Body of pancreas (tissue), 4 donors: Measurements from ENCODE around the gene NCL. TPM values are rescaled to one million over a fixed set of nuclear protein-coding genes. Genes with fewer than 3 reads are reported as not detected.

Experiments used
- ATAC-seq: fragments of 150-250 bp; one replicate; pipeline ENCODE4 v1.9.1; 2016
- DNase-seq, 4 donors: peaks; one replicate each; pipeline ENCODE4 v3.0.0-alpha.2; 2019
- H3K27ac ChIP-seq, 4 donors: fragments of 200-600 bp; sonication (generic); 1 replicate in 3 of 4; 2 replicates in 1 of 4; pipeline versions ENCODE4 v1.5.1 to v1.6.1; 2016 to 2019; ENCODE audit warnings: mild to moderate bottlenecking in 1 of 4, mixed read lengths in 1 of 4, moderate library complexity in 1 of 4
- H3K27me3 ChIP-seq, 2 donors: fragments of 200-600 bp; sonication (generic); one replicate each; pipeline ENCODE4 v1.6.0; 2016; ENCODE audit warnings: mild to moderate bottlenecking in 1 of 2
- H3K36me3 ChIP-seq, 2 donors: fragments of 200-600 bp; sonication (generic); replicated peaks in 1 of 2; 2 replicates each; pipeline ENCODE4 v1.5.1; 2016; ENCODE audit warnings: low read depth in 2 of 2; ENCODE audit not compliant: insufficient read depth in 1 of 2
- H3K4me1 ChIP-seq: fragments of 200-600 bp; sonication (generic); one replicate; pipeline ENCODE4 v1.6.0; 2016
- H3K4me3 ChIP-seq, 2 donors: fragments of 200-600 bp; sonication (generic); 1 replicate in 1 of 2; 2 replicates in 1 of 2; pipeline ENCODE4 v1.5.1; 2016 to 2019
- H3K9me3 ChIP-seq, 3 donors: fragments of 200-600 bp; sonication (generic); 1 replicate in 2 of 3; 2 replicates in 1 of 3; pipeline ENCODE4 v1.5.1; 2016
- POLR2A ChIP-seq, 3 donors: fragments of 450-650 bp; IDR thresholded peaks; one replicate each; pipeline ENCODE4 v1.6.1; 2016; ENCODE audit warnings: antibody characterized with exemption in 3 of 3, mild to moderate bottlenecking in 2 of 3
- WGBS, 2 donors: methylation state at CpG; one replicate each; pipeline ENCODE4 v1.1.5; 2017; 5-methylcytosine and 5-hydroxymethylcytosine counted together
- intact Hi-C: fragments of 100-400 bp; cut with DNase I; formaldehyde crosslinking; loops from one replicate; pipeline ENCODE4 v1.15.1; 2023
- total RNA-seq, 2 donors: library from RNA; depleted of rRNA; stranded (reverse); fragments of >200 nt; gene quantifications; one replicate each; pipeline ENCODE4 v1.1.0, GENCODE V29; 2016
- TF ChIP-seq, protein P1 (sequence below), 7 experiments: fragments of 450-650 bp in 4 of 7; fragments of 200-600 bp in 3 of 7; sonication (generic) in 3 of 7; IDR thresholded peaks; one replicate each; pipeline ENCODE4 v1.5.1; 2016 to 2019; ENCODE audit warnings: antibody characterized with exemption in 7 of 7

The NCL gene
- total RNA-seq, 2 donors from 2014 or later = 108 to 159 TPM

DNA sequence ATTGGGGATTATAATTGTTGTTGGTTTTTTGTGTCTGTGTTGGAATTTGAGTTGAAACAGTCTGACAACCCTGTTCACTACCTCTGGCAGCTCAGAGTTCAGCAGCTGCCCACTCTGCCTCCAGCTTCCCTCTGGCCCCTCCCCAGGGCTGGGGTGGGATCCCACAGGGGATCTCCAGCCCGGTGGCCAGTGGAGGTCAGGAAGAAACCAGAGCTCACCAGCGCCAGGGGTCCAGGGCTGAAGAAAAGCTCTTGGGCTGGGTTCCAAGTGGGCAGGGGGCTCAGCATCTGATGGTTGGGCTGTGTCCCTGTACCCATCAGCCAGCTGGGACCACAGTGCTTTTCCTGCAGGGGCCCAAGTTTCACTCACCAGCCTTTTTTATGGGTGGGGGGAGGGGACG is 16.5 kb upstream of the NCL start:
- Histone ChIP-seq H3K9me3 (no peaks in the 10 kb centered on the region), H3K27ac (no peak overlapping the region), H3K4me3 (no peak overlapping the region), H3K4me1 (no peaks in the 10 kb centered on the region), H3K27me3 (no peaks in the 10 kb centered on the region), H3K36me3 (no peaks in the 10 kb centered on the region)
- WGBS, 2 donors = 76% methylated on average over 3 of the region's 3 CpGs; no CpG with 5 or more reads in 1 of the 2 donors
- no peak for DNase-seq
- ATAC-seq = no peak
- intact Hi-C loops = loop anchor here (5.0 kb wide), 1 partner anchor 77 kb away; no protein-coding TSS in a partner anchor
- TF ChIP-seq, protein P1, sequence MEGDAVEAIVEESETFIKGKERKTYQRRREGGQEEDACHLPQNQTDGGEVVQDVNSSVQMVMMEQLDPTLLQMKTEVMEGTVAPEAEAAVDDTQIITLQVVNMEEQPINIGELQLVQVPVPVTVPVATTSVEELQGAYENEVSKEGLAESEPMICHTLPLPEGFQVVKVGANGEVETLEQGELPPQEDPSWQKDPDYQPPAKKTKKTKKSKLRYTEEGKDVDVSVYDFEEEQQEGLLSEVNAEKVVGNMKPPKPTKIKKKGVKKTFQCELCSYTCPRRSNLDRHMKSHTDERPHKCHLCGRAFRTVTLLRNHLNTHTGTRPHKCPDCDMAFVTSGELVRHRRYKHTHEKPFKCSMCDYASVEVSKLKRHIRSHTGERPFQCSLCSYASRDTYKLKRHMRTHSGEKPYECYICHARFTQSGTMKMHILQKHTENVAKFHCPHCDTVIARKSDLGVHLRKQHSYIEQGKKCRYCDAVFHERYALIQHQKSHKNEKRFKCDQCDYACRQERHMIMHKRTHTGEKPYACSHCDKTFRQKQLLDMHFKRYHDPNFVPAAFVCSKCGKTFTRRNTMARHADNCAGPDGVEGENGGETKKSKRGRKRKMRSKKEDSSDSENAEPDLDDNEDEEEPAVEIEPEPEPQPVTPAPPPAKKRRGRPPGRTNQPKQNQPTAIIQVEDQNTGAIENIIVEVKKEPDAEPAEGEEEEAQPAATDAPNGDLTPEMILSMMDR (IDR thresholded peaks at IDR 0.05) = no peak
- no peak for TF ChIP-seq POLR2A (IDR thresholded peaks at IDR 0.05)

- TF ChIP-seq, protein P1 (IDR thresholded peaks at IDR 0.05) = no peak
- TF ChIP-seq POLR2A (IDR thresholded peaks at IDR 0.05) = no peak
- H3K4me3 ChIP-seq = no peak overlapping the region
- WGBS, 2 donors = 85 to 89% methylated on average over 9 of the region's 9 CpGs
Observed at GRCh38 chr2:231479455-231479854, 15.2 kb upstream of the NCL start.

GRCh38 chr2:231476920-231477319 is 12.6 kb upstream of the NCL start:
- no peak overlapping the region for H3K27ac ChIP-seq
- no peaks in the 10 kb centered on the region for H3K27me3 ChIP-seq
- no peaks in the 10 kb centered on the region for H3K36me3 ChIP-seq
- TF ChIP-seq, protein P1 (IDR thresholded peaks at IDR 0.05) = no peak
- H3K9me3 ChIP-seq = no peaks in the 10 kb centered on the region
- H3K4me1 ChIP-seq = no peaks in the 10 kb centered on the region
- DNase-seq (no peak), ATAC-seq (no peak)
- H3K4me3 ChIP-seq = no peak overlapping the region
- WGBS, 2 donors = 72 to 75% methylated on average over 3 of the region's 3 CpGs
- intact Hi-C loops = no loop called here

More at GRCh38 chr2:231479455-231479854, 15.2 kb upstream of the NCL start:
- intact Hi-C loops = no loop called here
- H3K27ac ChIP-seq = no peak overlapping the region
- H3K4me1 ChIP-seq = no peaks in the 10 kb centered on the region
- ATAC-seq (no peak), DNase-seq (no peak)
- no peaks in the 10 kb centered on the region for H3K27me3 ChIP-seq
- H3K36me3 ChIP-seq = no peaks in the 10 kb centered on the region
- H3K9me3 ChIP-seq = no peaks in the 10 kb centered on the region

DNA sequence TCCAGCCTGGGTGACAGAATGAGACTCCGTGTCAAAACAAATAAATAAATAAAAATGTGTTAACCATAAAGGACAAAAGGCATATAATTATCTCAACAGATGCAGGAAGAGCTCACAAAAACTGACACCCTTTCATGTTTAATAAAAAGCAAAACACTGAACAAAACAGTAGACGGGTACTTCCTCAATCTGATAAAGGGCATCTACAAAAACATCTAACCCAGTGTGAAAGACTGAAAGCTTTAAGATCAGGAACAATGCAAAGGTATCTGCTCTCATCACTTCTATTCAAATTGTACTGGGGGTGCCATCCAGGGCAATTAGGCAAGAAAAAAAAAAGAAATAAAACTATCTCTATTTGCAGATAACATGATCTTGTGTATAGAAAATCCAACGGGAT is 11.7 kb upstream of the NCL start:
- whole genome bisulfite sequencing, 2 donors = 59 to 67% methylated on average over 3 of the region's 3 CpGs
- ATAC-seq = no peak

DNA sequence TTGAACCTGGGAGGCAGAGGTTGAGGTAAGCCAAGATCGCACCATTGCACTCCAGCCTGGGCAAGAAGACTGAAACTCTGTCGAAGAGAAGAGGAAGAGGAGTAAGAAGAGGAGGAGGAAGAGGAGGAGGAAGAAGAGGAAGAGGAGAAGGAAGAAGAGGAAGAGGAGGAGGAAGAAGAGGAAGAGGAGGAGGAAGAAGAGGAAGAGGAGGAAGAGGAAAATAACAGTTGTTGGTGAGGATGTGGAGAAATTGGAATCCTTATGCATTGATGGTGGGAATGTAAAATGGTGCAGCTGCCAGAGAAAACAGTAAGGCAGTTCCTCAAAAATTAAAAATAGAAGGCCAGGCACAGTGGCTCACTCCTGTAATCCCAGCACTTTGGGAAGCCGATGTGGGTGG is 8.5 kb upstream of the NCL start:
- Histone ChIP-seq H3K4me1 (no peaks in the 10 kb centered on the region), H3K27me3 (no peaks in the 10 kb centered on the region), H3K9me3 (no peaks in the 10 kb centered on the region), H3K27ac (no peak overlapping the region), H3K36me3 (no peaks in the 10 kb centered on the region), H3K4me3 (no peak overlapping the region)
- no peak for ATAC-seq
- TF ChIP-seq POLR2A (IDR thresholded peaks at IDR 0.05) = no peak
- TF ChIP-seq, protein P1 (IDR thresholded peaks at IDR 0.05) = no peak
- no peak for DNase-seq
- intact Hi-C loops = no loop called here
- WGBS, 2 donors = 76 to 91% methylated on average over 3 of the region's 3 CpGs

More for the DNA sequence above, 11.7 kb upstream of the NCL start:
- Histone ChIP-seq H3K9me3 (no peaks in the 10 kb centered on the region), H3K27me3 (no peaks in the 10 kb centered on the region), H3K36me3 (no peaks in the 10 kb centered on the region), H3K27ac (no peak overlapping the region), H3K4me1 (no peaks in the 10 kb centered on the region), H3K4me3 (no peak overlapping the region)
- intact Hi-C loops = no loop called here
- TF ChIP-seq, protein P1 (IDR thresholded peaks at IDR 0.05) = no peak
- TF ChIP-seq POLR2A (IDR thresholded peaks at IDR 0.05) = no peak
- DNase-seq = no peak
